ENCODE data around the gene SLC16A3.

Gene SLC16A3

DNA sequence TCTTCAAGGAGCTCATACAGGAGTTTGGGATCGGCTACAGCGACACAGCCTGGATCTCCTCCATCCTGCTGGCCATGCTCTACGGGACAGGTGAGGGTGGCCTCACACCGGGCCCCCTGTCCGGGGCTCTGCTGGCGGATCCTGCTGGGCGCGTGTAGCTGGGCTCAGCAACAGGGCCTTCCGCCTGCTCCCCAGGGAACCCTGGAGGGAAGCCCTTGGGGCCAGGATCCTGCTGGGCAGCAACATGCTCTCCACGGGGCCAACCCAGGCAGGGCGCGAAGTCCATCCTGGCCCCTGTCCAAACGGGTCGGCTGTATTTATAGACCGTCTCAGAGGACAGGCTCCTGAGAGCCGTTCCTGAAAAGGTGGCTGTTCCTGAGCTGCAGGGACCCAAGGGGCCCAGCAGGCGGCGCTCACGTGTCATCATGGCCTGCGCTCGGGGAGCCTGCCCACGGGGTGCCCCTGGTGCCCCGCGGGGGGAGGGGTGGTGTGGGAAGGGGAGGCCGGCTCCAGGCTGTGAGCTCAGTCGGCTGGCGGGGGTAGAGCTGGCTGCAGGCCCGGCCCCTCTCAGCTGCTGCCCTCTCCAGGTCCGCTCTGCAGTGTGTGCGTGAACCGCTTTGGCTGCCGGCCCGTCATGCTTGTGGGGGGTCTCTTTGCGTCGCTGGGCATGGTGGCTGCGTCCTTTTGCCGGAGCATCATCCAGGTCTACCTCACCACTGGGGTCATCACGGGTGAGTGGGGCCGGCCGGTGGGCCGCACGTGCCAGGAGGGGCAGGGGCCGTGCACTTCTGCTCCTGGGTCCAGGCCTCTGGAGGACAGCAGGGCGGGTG lies 7.5 kb downstream of the SLC16A3 start:
- DNase-seq (ENCODE audit: low read depth) = no peak

DNA sequence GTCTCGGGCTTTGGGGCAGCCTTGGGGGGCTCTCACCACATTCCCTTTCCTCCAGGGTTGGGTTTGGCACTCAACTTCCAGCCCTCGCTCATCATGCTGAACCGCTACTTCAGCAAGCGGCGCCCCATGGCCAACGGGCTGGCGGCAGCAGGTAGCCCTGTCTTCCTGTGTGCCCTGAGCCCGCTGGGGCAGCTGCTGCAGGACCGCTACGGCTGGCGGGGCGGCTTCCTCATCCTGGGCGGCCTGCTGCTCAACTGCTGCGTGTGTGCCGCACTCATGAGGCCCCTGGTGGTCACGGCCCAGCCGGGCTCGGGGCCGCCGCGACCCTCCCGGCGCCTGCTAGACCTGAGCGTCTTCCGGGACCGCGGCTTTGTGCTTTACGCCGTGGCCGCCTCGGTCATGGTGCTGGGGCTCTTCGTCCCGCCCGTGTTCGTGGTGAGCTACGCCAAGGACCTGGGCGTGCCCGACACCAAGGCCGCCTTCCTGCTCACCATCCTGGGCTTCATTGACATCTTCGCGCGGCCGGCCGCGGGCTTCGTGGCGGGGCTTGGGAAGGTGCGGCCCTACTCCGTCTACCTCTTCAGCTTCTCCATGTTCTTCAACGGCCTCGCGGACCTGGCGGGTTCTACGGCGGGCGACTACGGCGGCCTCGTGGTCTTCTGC lies 8.4 kb downstream of the SLC16A3 start:
- no peak for DNase-seq (ENCODE audit: low read depth)

DNA sequence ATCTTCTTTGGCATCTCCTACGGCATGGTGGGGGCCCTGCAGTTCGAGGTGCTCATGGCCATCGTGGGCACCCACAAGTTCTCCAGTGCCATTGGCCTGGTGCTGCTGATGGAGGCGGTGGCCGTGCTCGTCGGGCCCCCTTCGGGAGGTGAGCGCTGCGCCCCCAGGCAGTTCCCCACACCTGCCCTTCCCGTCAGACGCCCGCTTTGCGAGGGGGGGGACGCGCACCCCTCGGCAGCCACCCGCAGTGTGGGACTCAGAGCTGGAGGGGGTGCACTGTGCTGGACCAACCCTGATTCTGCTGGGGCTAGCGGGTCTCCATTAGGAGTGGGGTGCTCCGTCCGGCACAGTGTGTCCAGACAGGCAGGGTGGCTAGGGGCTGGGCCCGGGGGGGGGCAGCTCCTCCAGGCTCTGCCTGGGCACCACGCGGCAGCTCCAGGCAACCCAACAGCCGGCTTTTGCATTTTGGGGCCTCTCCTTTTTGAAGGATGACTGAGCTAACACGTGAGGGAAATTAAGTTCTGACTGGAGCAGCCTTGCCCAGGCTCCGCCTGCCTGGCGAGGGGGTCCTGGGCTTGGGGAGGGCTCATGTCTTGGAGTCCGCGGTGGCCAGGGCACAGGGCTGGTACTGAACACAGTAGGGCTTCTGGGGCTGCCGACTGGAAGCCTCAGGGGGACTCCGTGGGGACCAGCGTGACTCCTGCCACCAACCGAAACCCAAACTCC lies 9.1 kb downstream of the SLC16A3 start:
- no peak for DNase-seq (ENCODE audit: low read depth)

DNA sequence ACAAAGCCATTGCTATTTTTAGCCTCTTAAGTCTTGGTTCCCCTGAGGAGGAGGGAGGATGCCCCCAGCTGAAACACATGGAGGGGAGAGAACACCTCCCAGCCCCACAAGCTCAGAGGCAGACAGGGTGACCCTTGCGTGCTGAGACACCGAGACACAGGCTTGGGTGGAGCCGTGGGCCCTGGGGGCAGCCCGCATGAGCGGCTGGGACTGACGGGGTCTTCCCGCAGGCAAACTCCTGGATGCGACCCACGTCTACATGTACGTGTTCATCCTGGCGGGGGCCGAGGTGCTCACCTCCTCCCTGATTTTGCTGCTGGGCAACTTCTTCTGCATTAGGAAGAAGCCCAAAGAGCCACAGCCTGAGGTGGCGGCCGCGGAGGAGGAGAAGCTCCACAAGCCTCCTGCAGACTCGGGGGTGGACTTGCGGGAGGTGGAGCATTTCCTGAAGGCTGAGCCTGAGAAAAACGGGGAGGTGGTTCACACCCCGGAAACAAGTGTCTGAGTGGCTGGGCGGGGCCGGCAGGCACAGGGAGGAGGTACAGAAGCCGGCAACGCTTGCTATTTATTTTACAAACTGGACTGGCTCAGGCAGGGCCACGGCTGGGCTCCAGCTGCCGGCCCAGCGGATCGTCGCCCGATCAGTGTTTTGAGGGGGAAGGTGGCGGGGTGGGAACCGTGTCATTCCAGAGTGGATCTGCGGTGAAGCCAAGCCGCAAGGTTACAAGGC lies 9.8 kb downstream of the SLC16A3 start:
- peak; percentile 77 for DNase-seq (ENCODE audit: low read depth)

DNA sequence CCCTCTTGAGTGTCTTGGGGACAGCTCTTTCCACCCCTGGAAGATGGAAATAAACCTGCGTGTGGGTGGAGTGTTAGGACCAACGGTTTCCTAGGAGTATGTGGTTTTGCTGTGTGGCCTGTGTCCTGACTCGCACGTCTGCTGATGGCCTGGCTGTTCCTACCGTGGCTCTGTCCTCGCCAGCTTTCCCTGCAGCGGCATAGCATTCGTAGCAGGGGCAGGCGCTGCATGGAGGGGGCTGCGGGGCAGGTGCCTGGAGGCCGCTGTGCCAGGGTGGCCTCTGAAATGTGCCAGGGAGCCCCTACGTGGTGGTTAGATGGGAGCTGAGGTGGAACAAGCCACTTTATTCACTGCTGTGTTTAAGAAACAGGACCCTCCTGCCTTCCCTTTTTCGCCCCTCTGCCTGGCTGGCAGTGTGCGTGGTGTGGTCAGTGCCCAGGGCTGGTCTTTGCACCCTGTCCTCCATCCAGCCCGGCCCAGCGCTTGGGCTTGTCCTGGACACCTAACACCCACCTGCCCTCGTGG lies 10.6 kb downstream of the SLC16A3 start:
- no peak for DNase-seq (ENCODE audit: low read depth)

DNA sequence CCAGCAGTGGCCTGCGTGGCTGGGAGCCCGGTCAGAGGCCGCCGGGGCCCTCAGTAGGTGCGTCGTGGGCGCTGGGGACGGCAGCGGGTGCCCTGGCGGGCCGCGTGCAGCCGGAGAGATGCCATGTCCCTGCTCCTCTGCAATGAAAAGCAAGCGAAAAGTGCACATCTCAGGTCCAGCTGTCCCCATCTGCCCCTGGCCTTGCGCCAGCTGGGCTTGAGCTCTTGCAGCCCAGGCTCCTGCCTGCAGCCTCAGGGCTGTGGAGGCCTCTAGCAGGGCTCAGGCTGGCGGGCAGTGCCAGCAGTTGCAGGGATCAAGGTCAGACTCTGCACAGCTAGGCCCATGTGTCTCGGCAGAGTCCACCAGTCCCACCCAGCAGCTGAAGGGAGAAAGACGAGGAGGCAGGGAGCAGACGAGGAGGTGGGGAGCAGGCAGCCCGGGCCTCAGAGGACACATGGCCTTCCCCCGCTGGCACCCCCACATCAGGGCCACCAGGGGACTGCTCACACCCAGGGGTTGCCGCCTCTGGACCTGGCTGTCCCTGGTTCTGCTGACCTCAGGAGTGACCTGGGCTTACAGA lies 11.2 kb downstream of the SLC16A3 start:
- no peak for DNase-seq (ENCODE audit: low read depth)

DNA sequence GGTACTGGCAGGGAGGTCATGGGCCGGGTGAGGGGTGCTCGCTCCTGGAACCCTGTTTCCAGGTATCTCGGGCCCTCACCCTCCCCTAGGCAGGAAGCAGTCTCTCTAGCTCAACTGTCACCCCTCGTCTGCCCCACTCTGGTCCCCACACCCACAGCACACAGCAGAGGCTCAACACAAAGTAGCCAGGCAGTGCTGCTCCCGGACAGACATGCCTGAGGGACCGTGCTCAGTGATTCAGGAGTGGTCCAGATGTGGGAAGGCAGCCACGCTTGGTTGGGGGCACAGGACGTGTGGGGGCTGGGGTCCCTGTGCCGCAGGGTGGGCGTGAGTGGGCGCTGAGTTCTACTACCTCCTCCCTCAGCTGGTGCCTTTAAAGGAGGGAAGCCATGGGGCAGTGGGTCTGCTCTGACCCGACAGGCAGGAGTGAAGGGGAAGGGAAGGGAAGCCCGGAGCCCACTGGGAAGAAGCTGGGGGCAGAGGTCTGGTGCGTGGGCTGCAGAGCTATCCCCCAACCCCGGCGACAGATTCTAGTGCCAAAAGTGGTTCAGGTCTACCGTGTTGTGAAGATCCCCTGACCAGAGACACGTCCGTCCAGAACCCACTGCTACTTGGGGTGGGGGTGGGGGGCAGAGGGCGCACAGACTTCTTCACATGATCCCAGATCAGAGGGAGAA lies 11.8 kb downstream of the SLC16A3 start:
- no peak for DNase-seq (ENCODE audit: low read depth)

DNA sequence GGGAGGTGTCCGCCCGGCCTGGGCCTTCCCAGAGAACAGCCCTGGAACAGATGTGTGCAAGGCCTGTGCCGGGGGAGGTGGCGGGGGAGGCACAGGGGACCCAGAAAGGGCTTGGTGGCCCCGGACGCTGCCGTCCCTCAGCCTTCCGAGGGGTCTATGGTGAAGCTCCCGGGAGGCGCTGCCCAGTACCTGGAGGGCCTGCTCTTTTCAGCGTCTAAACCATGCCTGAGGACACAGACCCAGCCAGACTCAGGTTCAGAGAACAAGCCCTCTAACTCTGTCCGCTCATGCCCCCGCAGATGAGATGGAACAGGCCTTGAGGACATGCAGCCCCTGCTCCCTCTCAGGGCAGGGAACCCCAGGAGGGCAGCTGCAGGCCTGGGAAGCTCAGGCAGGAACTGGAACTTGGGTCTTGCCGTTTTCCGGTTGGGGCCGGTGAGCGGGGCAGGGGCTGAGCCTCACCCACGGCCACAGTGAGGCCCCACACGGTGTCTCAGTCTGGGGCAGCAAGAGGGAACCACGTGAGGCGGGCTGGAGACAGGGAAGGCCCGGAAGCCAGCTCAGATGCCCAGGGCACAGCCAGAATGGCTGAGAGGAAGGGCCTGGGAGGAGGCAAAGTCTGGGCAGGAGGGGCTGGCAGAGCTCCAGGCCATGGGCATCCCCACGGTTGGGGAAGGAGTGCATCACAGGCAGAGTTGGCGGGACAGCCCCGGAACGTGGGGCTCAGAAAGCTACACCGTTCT lies 12.5 kb downstream of the SLC16A3 start:
- DNase-seq (ENCODE audit: low read depth) = peak; percentile 88

DNA sequence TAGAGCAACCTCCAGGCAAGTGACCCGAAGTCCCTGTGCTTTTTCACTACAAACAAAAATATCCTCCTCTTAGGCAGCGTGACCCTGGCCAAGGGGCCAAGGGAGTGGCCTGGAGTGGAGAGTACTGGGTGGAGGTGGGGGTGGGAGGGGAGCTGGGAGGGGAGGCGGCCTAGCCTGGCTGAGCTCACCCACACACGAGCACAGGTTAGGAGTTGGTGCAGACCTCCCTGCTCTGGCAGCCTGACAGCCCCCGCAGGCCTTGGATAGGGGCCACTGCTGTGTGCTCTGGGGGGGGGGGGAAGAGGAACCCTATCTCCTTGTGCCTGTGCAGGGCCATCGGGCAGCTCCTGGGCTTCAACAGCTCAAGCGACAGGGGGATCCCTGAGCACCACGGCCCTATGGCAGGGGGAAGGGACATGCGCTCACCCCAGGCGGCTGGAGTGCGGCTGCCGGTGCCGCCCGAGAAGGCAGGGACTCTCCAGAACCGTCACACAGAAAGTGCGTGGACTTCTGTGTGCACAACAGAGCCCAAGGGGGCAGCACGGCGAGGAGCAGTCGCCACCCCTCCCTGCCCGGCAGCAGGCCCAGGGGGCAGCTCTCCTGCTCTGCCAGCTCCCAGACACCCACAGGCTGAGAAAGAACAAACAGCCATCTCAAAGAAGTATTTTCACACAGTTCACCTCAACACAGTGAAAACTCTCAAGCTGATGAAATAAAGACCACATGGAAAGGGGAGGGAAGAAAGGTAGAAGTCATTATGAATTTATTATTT lies 13.3 kb downstream of the SLC16A3 start:
- DNase-seq (ENCODE audit: low read depth) = peak; percentile 50

DNA sequence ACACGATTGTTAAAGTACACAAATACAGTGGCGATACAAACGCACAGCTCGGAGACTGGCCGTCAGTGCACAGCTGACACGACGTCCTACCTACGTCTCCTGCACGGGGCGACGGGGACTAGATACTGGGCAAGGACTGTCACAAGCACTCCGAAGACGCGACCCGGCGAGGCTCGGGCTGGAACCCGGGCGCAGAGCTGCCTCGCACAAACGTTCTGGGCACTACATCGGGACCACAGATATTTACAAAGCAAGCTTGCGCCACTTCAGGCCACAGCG lies 13.8 kb downstream of the SLC16A3 start:
- no peak for DNase-seq (ENCODE audit: low read depth)

DNA sequence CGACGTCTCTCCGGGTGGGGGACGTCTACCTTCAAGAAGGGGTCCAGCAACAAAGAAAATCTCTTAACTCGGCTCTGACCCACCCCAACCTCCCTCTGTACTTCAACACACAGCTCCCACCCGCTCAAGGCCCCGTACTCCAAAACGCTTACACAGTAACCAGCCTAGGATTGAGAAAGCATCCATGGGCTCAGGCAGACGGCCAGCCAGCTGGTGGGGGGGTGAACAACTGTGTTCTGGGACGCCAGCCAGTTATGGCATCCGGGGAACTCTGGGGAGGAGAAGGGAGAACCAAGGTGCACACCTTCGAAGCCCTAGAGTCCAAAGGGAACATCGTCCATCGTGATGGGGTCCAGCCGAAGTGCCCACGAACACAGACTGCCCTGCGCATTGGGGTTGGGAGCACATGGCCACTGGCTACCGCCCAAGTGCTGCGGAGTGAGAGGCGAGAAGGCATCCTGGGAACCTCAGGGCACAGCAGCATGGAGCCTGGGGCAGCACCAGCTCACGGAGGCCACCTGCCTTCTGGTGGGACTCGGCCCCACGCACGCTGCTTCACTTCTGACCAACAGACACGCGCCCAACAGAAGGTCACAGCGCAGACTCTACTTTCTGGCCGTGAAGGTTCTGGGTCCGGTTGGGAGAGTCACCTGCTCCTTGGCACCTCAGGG lies 14.3 kb downstream of the SLC16A3 start:
- DNase-seq (ENCODE audit: low read depth) = peak; percentile 88

DNA sequence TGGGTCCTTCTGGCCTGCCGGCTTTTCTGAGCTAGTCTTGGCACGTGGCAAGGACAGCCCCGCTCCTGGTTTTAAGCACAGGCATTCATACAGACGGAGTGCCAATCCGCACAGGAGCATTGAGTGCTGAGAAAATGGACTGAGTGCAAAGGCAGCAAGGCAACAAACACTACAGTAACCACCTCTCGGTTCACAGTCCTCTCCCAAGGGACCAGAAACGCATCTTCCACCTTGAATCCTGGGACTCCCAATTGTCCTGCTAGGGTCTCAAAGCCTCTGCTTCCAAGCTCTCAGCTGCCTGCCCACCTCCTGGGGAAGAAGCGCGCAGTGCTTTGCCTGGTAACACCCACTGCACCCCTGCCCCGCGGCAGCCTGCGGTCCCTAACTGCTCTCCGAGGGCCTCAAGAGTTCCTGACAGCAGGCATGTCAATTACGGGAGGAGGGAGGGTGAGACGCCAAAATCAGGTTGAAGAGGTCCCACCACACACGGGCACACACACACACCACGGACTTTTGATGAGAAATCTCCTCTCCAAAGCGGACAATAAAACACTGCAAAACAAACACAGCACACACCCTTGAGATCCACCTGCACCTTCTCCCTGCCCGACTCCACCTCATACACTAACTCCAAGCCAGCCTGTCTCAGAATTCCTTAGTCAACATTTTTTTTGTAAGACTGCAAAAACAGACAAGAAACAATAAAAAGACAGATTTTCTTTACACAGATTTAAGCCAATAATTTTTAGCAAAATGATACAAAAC lies 15.0 kb downstream of the SLC16A3 start:
- DNase-seq (ENCODE audit: low read depth) = no peak

DNA sequence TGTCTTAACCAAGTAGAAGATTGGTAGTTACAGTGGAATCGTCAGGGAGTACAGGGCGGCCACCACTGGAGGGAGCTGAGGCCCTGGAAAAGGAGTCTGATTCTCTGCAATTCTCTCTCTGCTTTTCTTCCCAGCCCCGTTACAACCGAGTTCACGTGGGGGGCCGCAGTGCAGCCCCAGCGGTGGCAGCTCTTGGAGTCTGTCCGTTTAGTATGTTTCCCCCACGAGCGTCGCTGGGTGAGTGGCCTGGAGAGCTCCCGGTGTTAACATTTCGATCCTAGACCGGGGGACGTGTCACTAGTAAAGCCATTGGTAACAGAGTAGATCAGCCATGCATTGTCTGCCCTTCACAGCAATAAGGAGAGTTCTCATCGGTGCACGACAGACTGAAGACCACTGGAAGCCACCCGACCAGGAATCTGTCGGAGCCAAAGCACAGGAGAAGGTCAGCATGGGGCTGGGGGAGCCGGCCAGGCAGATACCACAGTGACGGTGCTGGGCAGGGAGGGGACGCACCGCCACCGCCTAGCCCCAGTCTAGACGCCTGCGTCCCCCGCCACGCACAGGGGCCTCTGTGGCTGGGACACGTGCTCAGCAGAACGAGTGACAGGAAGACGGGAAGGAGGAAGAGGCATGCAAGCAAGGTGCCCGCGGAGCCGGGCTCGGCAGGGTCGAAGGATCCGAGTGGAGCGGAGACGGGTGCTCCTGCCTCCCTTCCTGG lies 15.7 kb downstream of the SLC16A3 start:
- peak; percentile 49 for DNase-seq (ENCODE audit: low read depth)

DNA sequence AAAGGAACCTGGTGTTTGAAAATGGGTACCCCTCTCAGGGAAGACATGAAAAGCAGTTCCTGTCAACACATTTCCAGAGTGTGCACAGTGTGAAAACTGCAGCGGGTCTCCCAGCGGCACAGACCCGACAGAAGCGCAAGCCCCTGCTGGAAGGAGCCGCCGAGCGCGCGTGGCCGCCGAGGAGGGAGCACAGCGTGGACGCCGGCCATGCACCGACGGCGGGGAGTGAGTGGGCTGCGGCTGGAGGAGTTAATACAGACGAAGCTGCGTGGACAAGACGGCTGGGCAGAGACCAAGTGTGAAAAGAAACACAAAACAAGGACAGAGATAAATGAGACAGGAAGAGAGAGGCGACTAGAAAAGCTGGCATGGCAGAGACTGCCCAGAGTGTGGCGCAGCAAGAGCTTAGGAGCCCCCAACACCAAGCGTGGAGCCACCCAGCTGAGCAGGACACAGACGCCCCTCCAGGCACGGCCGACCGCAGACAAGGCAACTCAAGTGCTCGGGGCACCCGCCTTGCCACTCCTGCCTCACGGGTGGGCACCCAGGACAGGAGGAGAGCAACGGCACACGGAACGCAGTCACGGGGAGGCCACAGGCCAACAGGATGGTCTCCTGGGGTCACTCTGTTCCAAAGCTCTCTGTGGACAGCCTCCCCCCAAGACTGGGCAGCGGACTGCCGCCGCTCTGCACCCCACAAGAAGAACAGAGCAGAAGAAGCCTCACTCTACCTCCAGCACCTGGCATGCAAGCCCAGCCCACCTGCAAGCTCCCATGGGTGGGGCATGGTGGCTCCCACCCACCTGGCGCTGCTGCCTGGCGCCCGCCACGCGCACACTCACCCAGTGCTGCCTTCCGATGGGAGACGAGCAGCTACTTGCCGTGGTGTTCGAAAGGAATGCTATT lies 16.5 kb downstream of the SLC16A3 start:
- DNase-seq (ENCODE audit: low read depth) = no peak

DNA sequence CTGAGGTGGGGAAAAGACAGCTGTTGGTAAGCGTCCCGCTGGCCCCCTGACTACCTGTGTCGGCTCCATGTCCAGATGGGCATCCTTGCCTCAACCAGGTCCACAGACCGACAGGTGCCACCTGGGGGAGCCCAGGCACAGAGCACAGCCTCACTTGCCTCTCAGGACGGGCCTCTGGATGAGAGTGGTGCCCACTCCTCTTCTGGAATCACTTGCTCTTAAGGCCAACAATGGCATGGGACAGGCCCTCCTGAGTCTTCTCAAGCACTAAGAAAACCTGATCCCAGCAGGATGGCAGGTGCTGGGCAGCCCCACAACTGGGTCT lies 17.2 kb downstream of the SLC16A3 start:
- DNase-seq (ENCODE audit: low read depth) = no peak

DNA sequence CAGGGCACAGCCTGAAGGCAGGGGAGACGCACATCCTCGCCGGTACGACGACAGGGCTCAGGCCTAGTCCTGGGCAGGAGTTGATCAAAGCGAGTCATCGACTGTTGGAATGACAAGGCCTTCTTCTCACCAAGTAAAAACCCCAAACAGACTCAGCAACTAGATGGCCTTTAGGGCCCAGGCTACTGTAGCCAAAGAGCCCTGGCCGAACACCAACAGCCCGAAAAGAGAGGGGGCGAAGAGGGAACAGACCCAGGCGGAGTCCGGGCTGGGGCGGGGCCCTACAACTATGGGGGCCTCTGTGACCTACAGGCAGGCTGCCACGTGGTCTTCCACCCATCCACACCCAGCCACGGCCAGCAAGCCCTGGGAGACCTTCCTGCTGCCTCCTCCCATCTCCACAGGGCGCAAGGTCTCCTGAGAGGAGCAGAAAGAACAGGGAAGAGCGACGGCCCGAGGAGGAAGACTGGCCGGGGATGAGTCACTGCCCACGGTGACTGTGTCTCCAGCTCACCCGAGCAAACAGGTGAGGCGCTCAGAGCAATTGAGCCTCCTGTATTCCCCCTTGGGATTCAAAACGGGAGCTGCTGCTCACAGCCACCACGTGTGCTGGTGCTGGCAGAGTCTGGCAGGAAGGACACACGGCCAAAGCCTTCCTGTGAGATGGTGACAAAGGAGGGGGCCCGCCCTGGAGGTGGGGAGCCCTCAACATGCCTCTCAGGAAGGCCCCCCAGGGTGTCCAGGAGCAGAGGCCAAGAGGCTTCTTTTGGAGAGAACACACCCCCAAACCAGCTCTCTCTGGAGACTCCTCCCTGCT lies 17.7 kb downstream of the SLC16A3 start:
- peak; percentile 54 for DNase-seq (ENCODE audit: low read depth)
